ENCODE data around the gene HMGN3. TPM values are rescaled to one million over a fixed set of nuclear protein-coding genes. Genes with fewer than 3 reads are reported as not detected.

Gene HMGN3
- total RNA-seq, 4 donors from 2014 or later = 70.2 to 101 (median 87.7) TPM

DNA sequence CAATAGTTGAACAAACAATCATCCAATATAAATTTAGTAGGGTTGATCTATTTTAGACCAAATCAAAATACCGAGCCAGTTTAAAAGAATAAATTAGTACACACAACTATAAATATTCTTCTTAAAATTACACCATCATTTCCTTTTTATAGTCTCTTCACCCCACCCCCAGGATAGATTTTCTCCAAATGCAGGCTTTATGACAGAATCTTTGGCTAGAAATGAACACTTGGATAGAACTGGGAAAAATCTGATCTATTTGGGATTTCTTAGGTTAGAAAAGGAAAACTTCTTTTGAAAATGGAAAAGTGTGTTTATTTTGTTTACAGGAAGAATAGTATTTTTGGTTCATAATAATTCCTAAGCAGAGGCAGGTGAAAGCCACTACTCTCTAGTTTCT lies 74.6 kb downstream of the HMGN3 start:
- H3K4me3 ChIP-seq (replicated peaks in 1 of 3) = no peak overlapping the region
- no peak overlapping the region for H3K27ac ChIP-seq
- 64 to 68% methylated on average over 1 of the region's 1 CpG for WGBS, 2 donors
- no peak for DNase-seq
- no peaks in the 10 kb centered on the region for H3K27me3 ChIP-seq
- TF ChIP-seq CTCF (IDR thresholded peaks at IDR 0.05) (no peak), POLR2A (IDR thresholded peaks at IDR 0.05) (no peak)
- intact Hi-C loops (cut with DNase I) = no loop called here
- no peaks in the 10 kb centered on the region for H3K9me3 ChIP-seq
- H3K36me3 ChIP-seq = no peaks in the 10 kb centered on the region
- H3K4me1 ChIP-seq = no peaks in the 10 kb centered on the region

- Histone ChIP-seq H3K4me3 (replicated peaks in 1 of 3) (no peak overlapping the region), H3K27me3 (no peaks in the 10 kb centered on the region), H3K9me3 (no peaks in the 10 kb centered on the region), H3K36me3 (no peaks in the 10 kb centered on the region), H3K27ac (no peak overlapping the region), H3K4me1 (no peaks in the 10 kb centered on the region)
- intact Hi-C loops (cut with DNase I) = no loop called here
- no peak for DNase-seq
- 91 to 95% methylated on average over 5 of the region's 5 CpGs for WGBS, 2 donors
- TF ChIP-seq CTCF (IDR thresholded peaks at IDR 0.05) (no peak), POLR2A (IDR thresholded peaks at IDR 0.05) (no peak)
These were observed 75.5 kb downstream of the HMGN3 start for GRCh38 chr6:79158856-79159516.

DNA sequence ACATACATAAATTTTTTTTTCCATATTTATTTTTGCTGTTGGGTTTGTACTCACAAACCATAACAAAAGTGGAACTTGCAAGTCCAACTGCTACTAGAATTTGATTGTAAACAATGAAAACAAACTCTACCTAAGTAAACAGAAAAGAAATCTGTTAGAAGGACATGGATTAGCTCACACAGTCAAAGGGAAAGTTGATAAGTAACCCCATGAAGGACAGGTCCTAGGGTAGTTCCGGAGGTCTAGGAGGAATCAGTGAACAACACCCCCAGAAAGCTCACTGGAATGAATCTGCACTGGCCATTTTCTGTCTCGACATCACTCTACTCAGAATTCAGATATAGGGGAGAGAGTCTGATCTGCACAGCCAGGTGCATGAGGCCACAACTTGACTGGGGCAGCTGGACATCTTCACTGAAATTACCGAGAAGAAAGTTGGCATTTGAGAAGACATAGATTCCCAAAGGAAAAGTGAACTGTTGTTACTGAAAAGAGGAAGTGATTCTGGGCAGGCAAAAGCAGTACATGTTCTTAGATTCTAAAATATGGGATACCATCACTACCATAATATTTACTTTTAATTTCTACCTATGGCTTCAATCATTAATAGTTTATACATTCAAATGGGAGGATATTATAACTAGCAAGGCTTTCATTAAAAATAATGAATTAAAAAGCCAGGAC lies 76.4 kb downstream of the HMGN3 start:
- H3K27me3 ChIP-seq = no peaks in the 10 kb centered on the region
- intact Hi-C loops (cut with DNase I) = no loop called here
- no peak overlapping the region for H3K4me3 ChIP-seq (replicated peaks in 1 of 3)
- H3K9me3 ChIP-seq = no peaks in the 10 kb centered on the region
- 70 to 76% methylated on average over 3 of the region's 3 CpGs for WGBS, 2 donors
- no peaks in the 10 kb centered on the region for H3K4me1 ChIP-seq
- TF ChIP-seq CTCF (IDR thresholded peaks at IDR 0.05) (no peak), POLR2A (IDR thresholded peaks at IDR 0.05) (no peak)
- H3K27ac ChIP-seq = no peak overlapping the region
- no peak for DNase-seq
- H3K36me3 ChIP-seq = no peaks in the 10 kb centered on the region

DNA sequence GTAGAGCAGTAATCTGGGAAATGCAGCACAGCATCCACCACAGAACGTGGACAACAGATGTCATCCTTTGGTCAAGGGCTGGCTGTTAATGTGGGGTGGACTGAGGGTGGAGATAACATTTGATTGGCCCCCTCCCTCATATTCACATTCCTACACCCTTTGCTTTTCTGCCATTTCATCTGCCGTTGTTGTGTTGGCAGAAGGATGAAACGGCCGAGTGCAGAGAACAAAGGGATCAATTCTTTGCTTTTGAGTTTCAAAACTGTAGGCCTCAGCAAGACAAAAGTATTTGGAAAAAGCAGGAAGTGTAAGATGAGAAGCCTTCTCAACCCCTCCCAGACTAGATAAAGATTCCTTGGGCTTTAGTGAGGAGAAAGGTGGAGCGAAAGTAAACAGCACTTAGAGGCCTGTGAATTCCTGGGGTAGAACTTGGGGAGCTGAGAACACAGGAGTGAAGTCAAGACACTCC lies 82.2 kb downstream of the HMGN3 start:
- no peak for DNase-seq
- no peaks in the 10 kb centered on the region for H3K4me1 ChIP-seq
- TF ChIP-seq CTCF (IDR thresholded peaks at IDR 0.05) (no peak), POLR2A (IDR thresholded peaks at IDR 0.05) (no peak)
- H3K4me3 ChIP-seq (replicated peaks in 1 of 3) = no peak overlapping the region
- H3K27ac ChIP-seq = no peak overlapping the region
- H3K36me3 ChIP-seq = no peaks in the 10 kb centered on the region
- no peaks in the 10 kb centered on the region for H3K27me3 ChIP-seq
- no peaks in the 10 kb centered on the region for H3K9me3 ChIP-seq
- WGBS, 2 donors = 58 to 61% methylated on average over 5 of the region's 5 CpGs
- intact Hi-C loops (cut with DNase I) = no loop called here

Other genes starting within 250 kb of the HMGN3 start
- 10 to 100 TPM; 28.0 to 45.9 (median 35.4) TPM for gene PHIP, start 156.4 kb downstream of the HMGN3 start, total RNA-seq

Data from thyroid gland (tissue), 4 donors.